CD8-positive, alpha-beta memory T cell (primary cell): ENCODE measurements around the gene ZYX. TPM values are rescaled to one million over a fixed set of nuclear protein-coding genes. Genes with fewer than 3 reads are reported as not detected.
A peak's percentile ranks its signal among the peaks of the same experiment; 100 is the strongest.
"Not testable (repeated sequence)": the region's sequence is repeated elsewhere in the genome, so short reads cannot be mapped to it uniquely, and the experiment has no call there.

Source experiments
- CTCF ChIA-PET: fragments of 350-600 bp; sonication (Branson Sonifier 250); formaldehyde crosslinking; loops from one replicate; lab custom pipeline; 2021; ENCODE audit warnings: antibody characterized with exemption; lab: Charles Lee
- POLR2A ChIA-PET: fragments of 350-600 bp; sonication (Branson Sonifier 250); formaldehyde crosslinking; loops from one replicate; lab custom pipeline; 2021; ENCODE audit warnings: antibody characterized with exemption; lab: Charles Lee
- DNase-seq, 5 donors: peaks; one replicate each; pipeline versions ENCODE4 v3.0.0 to v3.0.0-alpha.2; 2020 to 2022; ENCODE audit warnings: mixed read lengths in 1 of 5
- H3K27ac ChIP-seq: one replicate; pipeline ENCODE4 v1.7.0; 2013; ENCODE audit warnings: low read depth, mild to moderate bottlenecking, low read length, moderate library complexity
- H3K27me3 ChIP-seq: 2 replicates; pipeline ENCODE4 v1.7.0; 2013; ENCODE audit warnings: low read length, mild to moderate bottlenecking; ENCODE audit not compliant: insufficient read depth, poor library complexity, severe bottlenecking
- H3K36me3 ChIP-seq: 2 replicates; pipeline ENCODE4 v1.7.0; 2013; ENCODE audit warnings: mild to moderate bottlenecking, low read length, moderate library complexity; ENCODE audit not compliant: insufficient read depth
- H3K4me1 ChIP-seq: 2 replicates; pipeline ENCODE4 v1.7.0; 2013; ENCODE audit warnings: mild to moderate bottlenecking, low read length, moderate library complexity; ENCODE audit not compliant: insufficient read depth
- H3K4me3 ChIP-seq: 2 replicates; pipeline ENCODE4 v1.7.0; 2013; ENCODE audit warnings: mild to moderate bottlenecking, low read length
- H3K9me3 ChIP-seq: 2 replicates; pipeline ENCODE4 v1.7.0; 2013; ENCODE audit warnings: mild to moderate bottlenecking, low read length
- H3K27ac Mint-ChIP-seq, 8 donors: one replicate each; pipeline ENCODE4 v1.8.0; 2020 to 2021; ENCODE audit warnings: mixed read lengths in 8 of 8, mild to moderate bottlenecking in 6 of 8, inconsistent platforms in 3 of 8, moderate library complexity in 3 of 8
- H3K27me3 Mint-ChIP-seq, 2 donors: one replicate each; pipeline ENCODE4 v1.8.0; 2020 to 2021; ENCODE audit warnings: mixed read lengths in 2 of 2, mild to moderate bottlenecking in 1 of 2, moderate library complexity in 1 of 2
- H3K36me3 Mint-ChIP-seq, 3 donors: one replicate each; pipeline ENCODE4 v1.8.0; 2020 to 2021; ENCODE audit warnings: mixed read lengths in 3 of 3, inconsistent platforms in 1 of 3, mild to moderate bottlenecking in 1 of 3
- H3K4me1 Mint-ChIP-seq, 3 donors: one replicate each; pipeline ENCODE4 v1.8.0; 2020 to 2021; ENCODE audit warnings: mixed read lengths in 3 of 3, inconsistent platforms in 1 of 3, mild to moderate bottlenecking in 1 of 3
- H3K4me3 Mint-ChIP-seq, 7 donors: one replicate each; pipeline ENCODE4 v1.8.0; 2020 to 2021; ENCODE audit warnings: mixed read lengths in 7 of 7, mild to moderate bottlenecking in 6 of 7, moderate library complexity in 4 of 7, inconsistent platforms in 2 of 7
- H3K9me3 Mint-ChIP-seq, 5 donors: one replicate each; pipeline ENCODE4 v1.8.0; 2020 to 2022; ENCODE audit warnings: mixed read lengths in 5 of 5, mild to moderate bottlenecking in 3 of 5, moderate library complexity in 2 of 5, inconsistent platforms in 1 of 5
- polyA plus RNA-seq: library from polyadenylated mRNA; unstranded; fragments of 300-500 nt; fragmentation: Illumina TruSeq; gene quantifications from one replicate; pipeline ENCODE4 v1.2.3, GENCODE V29; 2021
- total RNA-seq, 2 experiments: library from RNA; stranded (reverse); gene quantifications; one replicate each; pipeline ENCODE4 v1.2.3, GENCODE V29; 2021

ZYX gene
- total and polyA plus RNA-seq, 3 experiments from 2014 or later: 101 to 143 (median 104) TPM

DNA sequence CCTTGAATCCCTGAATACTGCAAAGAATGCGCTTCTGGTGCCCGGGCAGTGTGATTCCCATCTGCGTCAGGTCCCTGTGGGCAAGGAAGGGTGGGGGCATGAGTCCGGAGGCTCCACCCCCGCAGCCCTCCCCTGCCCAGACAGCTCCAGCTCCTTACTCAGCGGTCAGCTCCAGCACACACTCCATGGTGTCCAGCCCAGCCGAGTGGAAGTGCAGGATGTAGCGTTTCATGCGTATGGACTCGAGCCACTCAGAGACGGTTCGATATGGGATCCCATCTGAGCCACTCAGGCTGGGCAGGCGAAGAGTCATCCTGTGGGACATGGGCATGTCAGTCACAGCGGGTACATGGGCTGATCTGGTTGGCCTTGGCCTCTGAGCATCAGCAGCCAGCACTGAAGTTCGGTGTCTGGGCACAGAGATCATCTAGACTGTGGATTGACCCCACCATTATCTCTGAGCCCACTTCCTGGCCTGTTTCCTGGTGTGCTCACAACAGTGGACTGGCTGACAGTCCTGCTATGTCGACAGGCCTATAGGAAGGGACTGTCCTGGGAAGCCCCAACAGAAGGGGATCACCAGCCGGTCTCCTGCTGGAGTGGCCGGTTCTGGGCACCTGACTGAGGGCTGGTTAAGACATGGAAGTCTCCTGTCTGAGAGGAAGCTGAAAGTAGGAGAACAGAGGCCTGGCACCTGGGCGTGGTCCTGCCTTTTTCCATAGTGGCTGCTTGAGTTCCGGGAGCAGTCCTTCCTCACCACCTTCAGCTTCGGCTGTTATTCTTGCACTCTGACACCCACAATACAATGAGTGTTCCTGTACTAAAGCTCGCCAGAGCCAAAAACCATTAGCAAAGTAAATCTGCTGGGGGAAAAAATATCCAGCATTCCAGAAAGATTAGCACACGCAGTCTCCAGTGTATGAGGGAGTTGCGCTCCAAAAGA, 10.6 kb downstream of the ZYX start:
- Mint-ChIP-seq H3K9me3 (no peaks in the 10 kb centered on the region), H3K27ac (peak overlapping the region in 4 of 8 donors; percentile 15 to 84 (median 23)), H3K4me1 (peaks cover 17 to 36% (median 22%) of the 10 kb centered on the region in 3 donors), H3K27me3 (no peaks in the 10 kb centered on the region), H3K36me3 (peaks cover 0 to 74% (median 5%) of the 10 kb centered on the region in 3 donors), H3K4me3 (no peak overlapping the region)
- Histone ChIP-seq H3K27me3 (no peaks in the 10 kb centered on the region), H3K27ac (no peak overlapping the region), H3K9me3 (no peaks in the 10 kb centered on the region), H3K36me3 (peaks cover 33% of the 10 kb centered on the region), H3K4me1 (peaks cover 5% of the 10 kb centered on the region), H3K4me3 (no peak overlapping the region)
- CTCF ChIA-PET: interaction anchor here (1.5 to 3.3 kb wide), 5 partner anchors 12 to 151 kb away, joined by 4 to 18 read pairs (median 9); partner anchors contain the start of gene EPHA1
- no peak for DNase-seq
- POLR2A ChIA-PET: interaction anchor here (1.0 to 2.6 kb wide), 2 partner anchors 12 to 16 kb away, joined by 6 to 7 read pairs; partner anchors contain the start of gene EPHA1

DNA sequence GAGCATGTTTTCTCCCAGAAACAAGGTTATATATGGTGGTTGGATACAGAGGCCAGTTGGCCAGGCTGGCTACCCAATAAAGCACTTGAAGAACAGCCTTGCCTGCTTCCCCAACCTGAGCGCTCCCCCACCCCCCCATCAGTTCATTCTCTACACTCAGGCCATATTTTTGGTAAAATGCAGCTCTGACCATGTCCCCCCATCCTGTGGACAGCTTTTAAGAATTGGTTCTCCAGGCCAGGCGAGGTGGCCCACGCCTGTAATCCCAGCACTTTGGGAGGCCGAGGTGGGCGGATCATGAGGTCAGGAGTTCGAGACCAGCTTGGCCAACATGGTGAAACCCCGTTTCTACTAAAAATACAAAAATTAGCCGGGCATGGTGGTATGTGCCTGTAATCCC, 11.3 kb downstream of the ZYX start:
- not testable (repeated sequence) for H3K27me3 Mint-ChIP-seq, H3K4me1 ChIP-seq, H3K27ac ChIP-seq, H3K9me3 Mint-ChIP-seq, DNase-seq, H3K9me3 ChIP-seq, H3K4me3 ChIP-seq, H3K4me3 Mint-ChIP-seq, H3K27me3 ChIP-seq
- POLR2A ChIA-PET: interaction anchor here (0.6 to 2.6 kb wide), 3 partner anchors 13 to 30 kb away, joined by 4 to 7 read pairs (median 6); partner anchors contain the start of gene EPHA1
- Mint-ChIP-seq H3K36me3 (peaks cover 0 to 78% (median 5%) of the 10 kb centered on the region in 3 donors), H3K4me1 (peaks cover 17 to 36% (median 22%) of the 10 kb centered on the region in 3 donors), H3K27ac (peak overlapping the region in 1 of 8 donors; percentile 23)
- CTCF ChIA-PET: interaction anchor here (2.0 to 3.3 kb wide), 4 partner anchors 12 to 152 kb away, joined by 7 to 18 read pairs (median 11); partner anchors contain the start of gene EPHA1
- H3K36me3 ChIP-seq: peaks cover 26% of the 10 kb centered on the region

DNA sequence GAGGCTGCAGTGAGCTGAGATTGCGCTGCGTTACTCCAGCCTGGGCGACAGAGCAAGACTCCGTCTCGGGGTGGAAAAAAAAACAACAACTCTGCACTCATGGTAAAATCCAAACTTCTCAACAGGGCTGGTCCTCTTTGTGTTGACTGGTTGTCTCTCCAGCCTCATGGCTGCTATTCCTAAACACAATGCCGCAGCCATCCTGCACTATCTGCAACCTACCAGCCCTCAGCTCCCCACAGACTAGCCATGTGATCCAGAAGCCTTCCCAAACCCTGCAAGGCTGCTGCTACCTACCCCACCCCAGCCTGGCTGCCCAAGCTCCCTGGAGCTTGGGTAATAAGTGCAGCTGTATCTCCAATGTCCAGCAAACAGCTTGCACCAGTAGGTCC, 11.7 kb downstream of the ZYX start:
- Mint-ChIP-seq H3K27me3 (no peaks in the 10 kb centered on the region), H3K4me1 (peaks cover 17 to 32% (median 22%) of the 10 kb centered on the region in 3 donors), H3K27ac (peak overlapping the region in 1 of 8 donors; percentile 55), H3K36me3 (peaks cover 0 to 79% (median 7%) of the 10 kb centered on the region in 3 donors), H3K9me3 (no peaks in the 10 kb centered on the region), H3K4me3 (no peak overlapping the region)
- no peaks in the 10 kb centered on the region for H3K27me3 ChIP-seq
- H3K27ac ChIP-seq: no peak overlapping the region
- DNase-seq: no peak
- no peaks in the 10 kb centered on the region for H3K4me1 ChIP-seq
- ChIA-PET POLR2A (interaction anchor here (0.6 to 2.6 kb wide), 3 partner anchors 13 to 30 kb away, joined by 4 to 7 read pairs (median 6); partner anchors contain the start of gene EPHA1), CTCF (interaction anchor here (2.0 to 3.3 kb wide), 4 partner anchors 11 to 152 kb away, joined by 7 to 18 read pairs (median 11); partner anchors contain the start of gene EPHA1)
- no peak overlapping the region for H3K4me3 ChIP-seq
- H3K36me3 ChIP-seq: peaks cover 26% of the 10 kb centered on the region
- no peaks in the 10 kb centered on the region for H3K9me3 ChIP-seq

DNA sequence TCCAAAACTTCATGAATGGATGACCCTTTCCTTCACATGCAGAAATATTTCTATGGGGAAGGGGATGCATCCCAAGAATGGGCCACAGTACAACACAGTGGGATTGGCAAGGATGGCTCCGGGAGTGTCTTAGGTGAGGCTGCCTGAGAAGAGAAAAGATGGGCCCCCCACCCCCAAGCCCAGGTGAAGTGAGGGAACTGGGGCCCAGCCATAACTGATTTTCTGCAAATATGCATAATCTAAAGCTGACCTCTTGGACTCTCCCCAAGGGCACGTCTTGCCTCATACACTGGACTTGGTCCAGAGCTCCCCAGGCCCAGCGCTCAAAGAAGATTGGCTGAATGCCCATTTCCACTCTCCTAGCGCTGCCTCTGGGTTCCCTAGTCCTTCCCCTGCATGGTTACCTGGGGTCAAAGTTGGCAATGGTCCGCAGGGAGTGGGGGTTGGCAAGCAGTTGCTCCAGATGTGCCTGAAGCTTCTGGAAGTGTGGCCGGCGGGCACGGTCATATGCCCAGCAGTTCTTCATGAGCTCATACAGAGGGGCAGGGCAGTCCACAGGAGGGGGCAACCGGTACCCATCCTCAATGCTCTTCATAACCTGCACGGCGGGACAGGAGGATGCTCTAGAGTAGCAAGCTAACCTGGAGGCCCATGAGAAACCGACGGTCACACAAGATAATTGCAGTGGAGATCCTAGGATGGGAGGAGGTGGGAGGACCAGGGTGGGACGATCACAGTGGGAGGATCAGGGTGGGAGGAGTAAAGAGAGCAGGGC, 12.3 kb downstream of the ZYX start:
- no peak overlapping the region for H3K4me3 ChIP-seq
- H3K4me1 Mint-ChIP-seq: peaks cover 17 to 32% (median 22%) of the 10 kb centered on the region in 3 donors
- ChIA-PET CTCF (interaction anchor here (1.1 to 3.3 kb wide), 5 partner anchors 9 to 153 kb away, joined by 6 to 18 read pairs (median 9); partner anchors contain the start of gene EPHA1), POLR2A (interaction anchor here (2.6 kb wide), 1 partner anchor 14 kb away, joined by 7 read pairs; the partner anchor contains the start of gene EPHA1)
- H3K4me1 ChIP-seq: no peaks in the 10 kb centered on the region
- no peaks in the 10 kb centered on the region for H3K27me3 ChIP-seq
- peak overlapping the region in 2 of 8 donors; percentile 55 to 68 for H3K27ac Mint-ChIP-seq
- peaks cover 26% of the 10 kb centered on the region for H3K36me3 ChIP-seq
- H3K36me3 Mint-ChIP-seq: peaks cover 0 to 77% (median 7%) of the 10 kb centered on the region in 3 donors
- no peak overlapping the region for H3K27ac ChIP-seq
- no peaks in the 10 kb centered on the region for H3K27me3 Mint-ChIP-seq
- no peaks in the 10 kb centered on the region for H3K9me3 ChIP-seq
- DNase-seq: no peak
- H3K9me3 Mint-ChIP-seq: no peaks in the 10 kb centered on the region
- no peak overlapping the region for H3K4me3 Mint-ChIP-seq

DNA sequence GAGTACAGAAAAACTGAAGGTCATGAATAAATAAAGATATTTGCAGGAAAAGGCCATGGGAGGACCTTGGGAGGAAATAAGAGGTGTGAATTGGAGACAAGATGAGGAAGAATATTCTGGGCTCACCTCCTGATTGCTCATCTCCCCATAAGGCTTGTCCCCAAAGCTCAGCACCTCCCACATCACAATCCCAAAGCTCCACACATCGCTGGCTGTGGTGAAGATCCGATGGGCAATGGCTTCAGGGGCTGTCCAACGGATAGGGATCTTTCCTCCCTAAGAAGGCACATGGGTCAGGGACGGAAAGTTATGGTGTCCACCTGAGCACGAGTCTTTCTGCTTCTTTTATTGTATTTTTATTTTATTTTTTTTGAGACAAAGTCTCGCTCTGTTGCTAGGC, 12.9 kb downstream of the ZYX start:
- H3K27ac Mint-ChIP-seq: peak overlapping the region in 1 of 8 donors; percentile 68
- POLR2A ChIA-PET: interaction anchor here (2.6 kb wide), 1 partner anchor 14 kb away, joined by 7 read pairs; the partner anchor contains the start of gene EPHA1

DNA sequence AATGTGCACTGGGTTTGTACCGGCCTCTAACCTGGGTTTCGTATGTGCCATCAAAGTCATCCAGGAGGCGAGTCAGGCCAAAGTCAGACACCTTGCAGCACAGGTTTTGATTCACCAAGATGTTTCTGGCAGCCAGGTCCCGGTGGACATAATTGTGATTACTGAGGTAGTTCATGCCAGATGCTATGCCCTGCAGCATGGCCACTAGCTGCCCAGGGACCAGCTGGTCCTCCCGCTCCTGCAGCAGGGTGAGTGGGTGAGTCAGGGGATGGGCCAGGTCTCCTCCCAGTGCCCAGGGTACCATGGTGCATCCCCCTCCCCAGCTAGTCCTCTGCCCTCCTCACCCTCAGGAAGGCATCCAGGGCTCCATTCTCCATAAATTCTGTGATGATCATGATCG, 13.6 kb downstream of the ZYX start:
- peaks cover 20% of the 10 kb centered on the region for H3K36me3 ChIP-seq
- Mint-ChIP-seq H3K27ac (peak overlapping the region in 4 of 8 donors; percentile 5 to 40 (median 14)), H3K27me3 (no peaks in the 10 kb centered on the region), H3K9me3 (no peaks in the 10 kb centered on the region), H3K4me3 (no peak overlapping the region), H3K36me3 (peaks cover 0 to 76% (median 7%) of the 10 kb centered on the region in 3 donors), H3K4me1 (peaks cover 17 to 21% (median 20%) of the 10 kb centered on the region in 3 donors)
- CTCF ChIA-PET: interaction anchor here (2.8 kb wide), 1 partner anchor 14 kb away, joined by 10 read pairs; no protein-coding TSS in a partner anchor
- H3K27ac ChIP-seq: no peak overlapping the region
- H3K9me3 ChIP-seq: no peaks in the 10 kb centered on the region
- POLR2A ChIA-PET: interaction anchor here (1.2 to 3.7 kb wide), 2 partner anchors 9 to 13 kb away, joined by 5 to 21 read pairs; partner anchors contain the start of gene EPHA1
- H3K4me3 ChIP-seq: no peak overlapping the region
- H3K4me1 ChIP-seq: no peaks in the 10 kb centered on the region
- H3K27me3 ChIP-seq: no peaks in the 10 kb centered on the region
- DNase-seq: no peak

More for the DNA sequence above, 12.9 kb downstream of the ZYX start:
- Histone ChIP-seq H3K27me3 (no peaks in the 10 kb centered on the region), H3K4me3 (no peak overlapping the region), H3K27ac (no peak overlapping the region), H3K36me3 (peaks cover 26% of the 10 kb centered on the region), H3K4me1 (no peaks in the 10 kb centered on the region), H3K9me3 (no peaks in the 10 kb centered on the region)
- no peak overlapping the region for H3K4me3 Mint-ChIP-seq
- no peaks in the 10 kb centered on the region for H3K9me3 Mint-ChIP-seq
- no peaks in the 10 kb centered on the region for H3K27me3 Mint-ChIP-seq
- peaks cover 0 to 78% (median 7%) of the 10 kb centered on the region in 3 donors for H3K36me3 Mint-ChIP-seq
- CTCF ChIA-PET: interaction anchor here (1.1 to 2.8 kb wide), 4 partner anchors 10 to 14 kb away, joined by 6 to 13 read pairs (median 10); partner anchors contain the start of gene EPHA1
- no peak for DNase-seq
- H3K4me1 Mint-ChIP-seq: peaks cover 17 to 28% (median 22%) of the 10 kb centered on the region in 3 donors
